HepG2 (cell line): Measurements from ENCODE around the gene KIF21B.

Source experiments
- MZF1 ChIP-seq: sonication (generic); formaldehyde crosslinking; IDR thresholded peaks from 2 replicates; pipeline ENCODE4 v1.8.1; 2023; ENCODE audit warnings: mild to moderate bottlenecking, missing genetic modification reagents, borderline replicate concordance
- RXRA ChIP-seq: sonication (generic); formaldehyde crosslinking; IDR thresholded peaks from 2 replicates; pipeline ENCODE4 v1.5.1; 2020; ENCODE audit warnings: missing genetic modification reagents
- ZBTB1 ChIP-seq: sonication (generic); formaldehyde crosslinking; IDR thresholded peaks from 2 replicates; pipeline ENCODE4 v1.4.0; 2020; ENCODE audit warnings: missing genetic modification reagents, borderline replicate concordance
- ZNF12 ChIP-seq: sonication (generic); formaldehyde crosslinking; IDR thresholded peaks from 2 replicates; pipeline ENCODE4 v1.5.0; 2020; ENCODE audit warnings: missing genetic modification reagents
- TF ChIP-seq, protein P1 (sequence below): sonication (generic); formaldehyde crosslinking; IDR thresholded peaks from 2 replicates; pipeline ENCODE4 v1.5.0; 2020; ENCODE audit warnings: mild to moderate bottlenecking, missing genetic modification reagents, moderate library complexity
- TF ChIP-seq, protein P2 (sequence below): sonication (generic); formaldehyde crosslinking; IDR thresholded peaks from 2 replicates; pipeline ENCODE4 v1.5.0; 2020; ENCODE audit warnings: missing genetic modification reagents, mild to moderate bottlenecking, borderline replicate concordance
- TF ChIP-seq, protein P3 (sequence below): sonication (generic); formaldehyde crosslinking; IDR thresholded peaks from 2 replicates; pipeline ENCODE4 v1.4.0; 2020; ENCODE audit warnings: missing genetic modification reagents
- TF ChIP-seq, protein P4 (sequence below): sonication (generic); formaldehyde crosslinking; IDR thresholded peaks from 2 replicates; pipeline ENCODE4 v1.4.0; 2020; ENCODE audit warnings: mild to moderate bottlenecking, missing genetic modification reagents

DNA sequence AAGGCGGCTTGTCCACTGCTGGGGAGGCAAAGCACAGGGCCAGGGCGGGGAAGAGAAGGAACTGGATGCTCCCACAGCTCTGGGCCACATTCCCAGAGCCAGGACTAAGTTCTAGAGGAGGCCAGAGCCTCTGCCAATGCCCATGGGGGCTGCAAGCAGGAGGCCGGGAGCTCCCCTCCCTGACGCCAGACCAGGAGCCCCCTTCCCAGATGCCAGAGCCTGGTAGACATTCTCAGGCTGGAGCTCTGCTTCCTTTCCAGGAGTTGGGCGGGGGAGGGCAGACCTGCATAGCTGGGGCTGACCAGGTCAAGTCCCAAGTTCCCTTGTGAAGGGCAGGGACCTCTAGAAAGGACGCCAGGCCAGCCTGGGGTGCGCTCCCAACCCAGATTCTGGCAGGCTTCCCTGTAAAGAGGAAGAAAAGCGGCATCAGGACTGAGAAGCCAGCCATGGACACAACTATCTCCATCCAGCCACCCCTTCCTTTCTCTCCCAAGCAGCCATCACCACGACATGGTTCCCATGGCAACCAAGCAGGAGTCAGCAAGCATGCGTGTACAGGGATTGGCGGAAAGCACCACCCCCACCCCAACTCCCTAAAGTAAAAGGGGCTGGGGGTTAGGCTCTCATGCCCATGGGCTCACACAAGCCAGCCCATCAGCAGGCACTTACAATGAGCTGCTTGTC lies 13.4 kb downstream of the KIF21B start:
- TF ChIP-seq, protein P1, sequence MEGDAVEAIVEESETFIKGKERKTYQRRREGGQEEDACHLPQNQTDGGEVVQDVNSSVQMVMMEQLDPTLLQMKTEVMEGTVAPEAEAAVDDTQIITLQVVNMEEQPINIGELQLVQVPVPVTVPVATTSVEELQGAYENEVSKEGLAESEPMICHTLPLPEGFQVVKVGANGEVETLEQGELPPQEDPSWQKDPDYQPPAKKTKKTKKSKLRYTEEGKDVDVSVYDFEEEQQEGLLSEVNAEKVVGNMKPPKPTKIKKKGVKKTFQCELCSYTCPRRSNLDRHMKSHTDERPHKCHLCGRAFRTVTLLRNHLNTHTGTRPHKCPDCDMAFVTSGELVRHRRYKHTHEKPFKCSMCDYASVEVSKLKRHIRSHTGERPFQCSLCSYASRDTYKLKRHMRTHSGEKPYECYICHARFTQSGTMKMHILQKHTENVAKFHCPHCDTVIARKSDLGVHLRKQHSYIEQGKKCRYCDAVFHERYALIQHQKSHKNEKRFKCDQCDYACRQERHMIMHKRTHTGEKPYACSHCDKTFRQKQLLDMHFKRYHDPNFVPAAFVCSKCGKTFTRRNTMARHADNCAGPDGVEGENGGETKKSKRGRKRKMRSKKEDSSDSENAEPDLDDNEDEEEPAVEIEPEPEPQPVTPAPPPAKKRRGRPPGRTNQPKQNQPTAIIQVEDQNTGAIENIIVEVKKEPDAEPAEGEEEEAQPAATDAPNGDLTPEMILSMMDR: no peak
- TF ChIP-seq, protein P2, sequence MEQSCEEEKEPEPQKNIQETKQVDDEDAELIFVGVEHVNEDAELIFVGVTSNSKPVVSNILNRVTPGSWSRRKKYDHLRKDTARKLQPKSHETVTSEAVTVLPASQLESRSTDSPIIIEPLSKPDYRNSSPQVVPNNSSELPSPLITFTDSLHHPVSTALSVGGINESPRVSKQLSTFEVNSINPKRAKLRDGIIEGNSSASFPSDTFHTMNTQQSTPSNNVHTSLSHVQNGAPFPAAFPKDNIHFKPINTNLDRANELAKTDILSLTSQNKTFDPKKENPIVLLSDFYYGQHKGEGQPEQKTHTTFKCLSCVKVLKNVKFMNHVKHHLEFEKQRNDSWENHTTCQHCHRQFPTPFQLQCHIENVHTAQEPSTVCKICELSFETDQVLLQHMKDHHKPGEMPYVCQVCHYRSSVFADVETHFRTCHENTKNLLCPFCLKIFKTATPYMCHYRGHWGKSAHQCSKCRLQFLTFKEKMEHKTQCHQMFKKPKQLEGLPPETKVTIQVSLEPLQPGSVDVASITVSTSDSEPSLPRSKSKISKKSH (CRISPR knock-in tag): no peak
- no peak for TF ChIP-seq ZNF12 (CRISPR knock-in tag)
- no peak for TF ChIP-seq MZF1 (CRISPR knock-in tag)
- TF ChIP-seq, protein P3, sequence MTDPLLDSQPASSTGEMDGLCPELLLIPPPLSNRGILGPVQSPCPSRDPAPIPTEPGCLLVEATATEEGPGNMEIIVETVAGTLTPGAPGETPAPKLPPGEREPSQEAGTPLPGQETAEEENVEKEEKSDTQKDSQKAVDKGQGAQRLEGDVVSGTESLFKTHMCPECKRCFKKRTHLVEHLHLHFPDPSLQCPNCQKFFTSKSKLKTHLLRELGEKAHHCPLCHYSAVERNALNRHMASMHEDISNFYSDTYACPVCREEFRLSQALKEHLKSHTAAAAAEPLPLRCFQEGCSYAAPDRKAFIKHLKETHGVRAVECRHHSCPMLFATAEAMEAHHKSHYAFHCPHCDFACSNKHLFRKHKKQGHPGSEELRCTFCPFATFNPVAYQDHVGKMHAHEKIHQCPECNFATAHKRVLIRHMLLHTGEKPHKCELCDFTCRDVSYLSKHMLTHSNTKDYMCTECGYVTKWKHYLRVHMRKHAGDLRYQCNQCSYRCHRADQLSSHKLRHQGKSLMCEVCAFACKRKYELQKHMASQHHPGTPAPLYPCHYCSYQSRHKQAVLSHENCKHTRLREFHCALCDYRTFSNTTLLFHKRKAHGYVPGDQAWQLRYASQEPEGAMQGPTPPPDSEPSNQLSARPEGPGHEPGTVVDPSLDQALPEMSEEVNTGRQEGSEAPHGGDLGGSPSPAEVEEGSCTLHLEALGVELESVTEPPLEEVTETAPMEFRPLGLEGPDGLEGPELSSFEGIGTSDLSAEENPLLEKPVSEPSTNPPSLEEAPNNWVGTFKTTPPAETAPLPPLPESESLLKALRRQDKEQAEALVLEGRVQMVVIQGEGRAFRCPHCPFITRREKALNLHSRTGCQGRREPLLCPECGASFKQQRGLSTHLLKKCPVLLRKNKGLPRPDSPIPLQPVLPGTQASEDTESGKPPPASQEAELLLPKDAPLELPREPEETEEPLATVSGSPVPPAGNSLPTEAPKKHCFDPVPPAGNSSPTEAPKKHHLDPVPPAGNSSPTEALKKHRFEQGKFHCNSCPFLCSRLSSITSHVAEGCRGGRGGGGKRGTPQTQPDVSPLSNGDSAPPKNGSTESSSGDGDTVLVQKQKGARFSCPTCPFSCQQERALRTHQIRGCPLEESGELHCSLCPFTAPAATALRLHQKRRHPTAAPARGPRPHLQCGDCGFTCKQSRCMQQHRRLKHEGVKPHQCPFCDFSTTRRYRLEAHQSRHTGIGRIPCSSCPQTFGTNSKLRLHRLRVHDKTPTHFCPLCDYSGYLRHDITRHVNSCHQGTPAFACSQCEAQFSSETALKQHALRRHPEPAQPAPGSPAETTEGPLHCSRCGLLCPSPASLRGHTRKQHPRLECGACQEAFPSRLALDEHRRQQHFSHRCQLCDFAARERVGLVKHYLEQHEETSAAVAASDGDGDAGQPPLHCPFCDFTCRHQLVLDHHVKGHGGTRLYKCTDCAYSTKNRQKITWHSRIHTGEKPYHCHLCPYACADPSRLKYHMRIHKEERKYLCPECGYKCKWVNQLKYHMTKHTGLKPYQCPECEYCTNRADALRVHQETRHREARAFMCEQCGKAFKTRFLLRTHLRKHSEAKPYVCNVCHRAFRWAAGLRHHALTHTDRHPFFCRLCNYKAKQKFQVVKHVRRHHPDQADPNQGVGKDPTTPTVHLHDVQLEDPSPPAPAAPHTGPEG (CRISPR knock-in tag): no peak
- no peak for TF ChIP-seq ZBTB1 (CRISPR knock-in tag)
- TF ChIP-seq, protein P4, sequence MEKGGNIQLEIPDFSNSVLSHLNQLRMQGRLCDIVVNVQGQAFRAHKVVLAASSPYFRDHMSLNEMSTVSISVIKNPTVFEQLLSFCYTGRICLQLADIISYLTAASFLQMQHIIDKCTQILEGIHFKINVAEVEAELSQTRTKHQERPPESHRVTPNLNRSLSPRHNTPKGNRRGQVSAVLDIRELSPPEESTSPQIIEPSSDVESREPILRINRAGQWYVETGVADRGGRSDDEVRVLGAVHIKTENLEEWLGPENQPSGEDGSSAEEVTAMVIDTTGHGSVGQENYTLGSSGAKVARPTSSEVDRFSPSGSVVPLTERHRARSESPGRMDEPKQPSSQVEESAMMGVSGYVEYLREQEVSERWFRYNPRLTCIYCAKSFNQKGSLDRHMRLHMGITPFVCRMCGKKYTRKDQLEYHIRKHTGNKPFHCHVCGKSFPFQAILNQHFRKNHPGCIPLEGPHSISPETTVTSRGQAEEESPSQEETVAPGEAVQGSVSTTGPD (CRISPR knock-in tag): no peak
- TF ChIP-seq RXRA (CRISPR knock-in tag): no peak
